Astrocyte (in vitro differentiated cells and primary cell): ENCODE data around the gene BCLAF3.

Experiments
- CTCF ChIP-seq: IDR thresholded peaks from 2 replicates; pipeline ENCODE4 v1.5.1; 2011; ENCODE audit warnings: low read depth, mild to moderate bottlenecking, inconsistent platforms, low read length, moderate library complexity; ENCODE audit not compliant: insufficient read depth
- EZH2 ChIP-seq: IDR thresholded peaks from 2 replicates; pipeline ENCODE4 v1.6.1; 2012; ENCODE audit warnings: mild to moderate bottlenecking, low read length, inconsistent platforms; ENCODE audit not compliant: insufficient read depth

GRCh38 chrX:19947612-19948011, 43.2 kb downstream of the BCLAF3 start:
- TF ChIP-seq EZH2 (no peak), CTCF (no peak)
